Measurements from ENCODE around the gene CLK4.

- TF ChIP-seq CTCF (IDR thresholded peaks at IDR 0.05 in 4 of 5, conservative IDR thresholded peaks at IDR 0.05 in 1 of 5) = no peak
- no peak for TF ChIP-seq POLR2A (IDR thresholded peaks at IDR 0.05)
These were observed 49.4 kb downstream of the CLK4 start for GRCh38 chr5:178577376-178577839.

Data from gastrocnemius medialis (tissue), 4 donors.